Esophagus muscularis mucosa (tissue), 4 donors: Measurements from ENCODE around the gene KIF23. TPM values are rescaled to one million over a fixed set of nuclear protein-coding genes. Genes with fewer than 3 reads are reported as not detected.

ENCODE experiments used
- DNase-seq: peaks from one replicate; pipeline ENCODE4 v3.0.0-alpha.2; 2017; ENCODE audit errors: extremely low spot score
- H3K27ac ChIP-seq, 4 donors: fragments of 200-600 bp; sonication (generic); replicated peaks in 1 of 4; 1 replicate in 3 of 4; 2 replicates in 1 of 4; pipeline ENCODE4 v1.5.1; 2016 to 2019; ENCODE audit warnings: mild to moderate bottlenecking in 1 of 4
- H3K27me3 ChIP-seq, 4 donors: fragments of 200-600 bp; sonication (generic); one replicate each; pipeline versions ENCODE4 v1.5.1 to v1.6.0; 2016 to 2019
- H3K36me3 ChIP-seq, 4 donors: fragments of 200-600 bp; sonication (generic); one replicate each; pipeline ENCODE4 v1.5.1; 2016 to 2019
- H3K4me1 ChIP-seq, 4 donors: fragments of 200-600 bp; sonication (generic); one replicate each; pipeline ENCODE4 v1.5.1; 2016 to 2019
- H3K4me3 ChIP-seq, 4 donors: fragments of 200-600 bp; sonication (generic); 1 replicate in 2 of 4; 2 replicates in 2 of 4; pipeline ENCODE4 v1.5.1; 2016 to 2019; ENCODE audit warnings: mild to moderate bottlenecking in 4 of 4, moderate library complexity in 1 of 4
- H3K9me3 ChIP-seq, 4 donors: fragments of 200-600 bp; sonication (generic); 1 replicate in 3 of 4; 2 replicates in 1 of 4; pipeline ENCODE4 v1.5.1; 2016 to 2019
- EP300 ChIP-seq: sonication (generic); formaldehyde crosslinking; IDR thresholded peaks from one replicate; pipeline ENCODE4 v1.6.1; 2017; ENCODE audit warnings: antibody characterized with exemption
- POLR2A ChIP-seq: fragments of 450-650 bp; IDR thresholded peaks from one replicate; pipeline ENCODE4 v1.6.1; 2017; ENCODE audit warnings: antibody characterized with exemption, moderate library complexity, mild to moderate bottlenecking, low read depth
- POLR2AphosphoS5 ChIP-seq, 2 donors: sonication (generic); formaldehyde crosslinking; IDR thresholded peaks; one replicate each; pipeline ENCODE4 v1.6.1; 2017; ENCODE audit warnings: antibody characterized with exemption in 2 of 2
- WGBS: methylation state at CpG from one replicate; pipeline ENCODE4 v1.1.5; 2018; 5-methylcytosine and 5-hydroxymethylcytosine counted together
- intact Hi-C: fragments of 100-400 bp; cut with DNase I; formaldehyde crosslinking; loops from one replicate; pipeline ENCODE4 v1.15.1; 2023
- total RNA-seq, 4 donors: library from RNA; depleted of rRNA; stranded (reverse); fragments of >200 nt; gene quantifications; one replicate each; pipeline versions ENCODE4 v1.1.0 to v1.2.1, GENCODE V29; 2016
- TF ChIP-seq, protein P1 (sequence below), 3 experiments: fragments of 200-600 bp in 2 of 3; fragments of 450-650 bp in 1 of 3; sonication (generic) in 2 of 3; IDR thresholded peaks; one replicate each; pipeline ENCODE4 v1.5.1; 2017 to 2019; ENCODE audit warnings: antibody characterized with exemption in 3 of 3, mild to moderate bottlenecking in 2 of 3, moderate library complexity in 1 of 3

KIF23 gene
- total RNA-seq, 4 donors from 2014 or later, result 1.7 to 7.1 (median 4.9) TPM

DNA sequence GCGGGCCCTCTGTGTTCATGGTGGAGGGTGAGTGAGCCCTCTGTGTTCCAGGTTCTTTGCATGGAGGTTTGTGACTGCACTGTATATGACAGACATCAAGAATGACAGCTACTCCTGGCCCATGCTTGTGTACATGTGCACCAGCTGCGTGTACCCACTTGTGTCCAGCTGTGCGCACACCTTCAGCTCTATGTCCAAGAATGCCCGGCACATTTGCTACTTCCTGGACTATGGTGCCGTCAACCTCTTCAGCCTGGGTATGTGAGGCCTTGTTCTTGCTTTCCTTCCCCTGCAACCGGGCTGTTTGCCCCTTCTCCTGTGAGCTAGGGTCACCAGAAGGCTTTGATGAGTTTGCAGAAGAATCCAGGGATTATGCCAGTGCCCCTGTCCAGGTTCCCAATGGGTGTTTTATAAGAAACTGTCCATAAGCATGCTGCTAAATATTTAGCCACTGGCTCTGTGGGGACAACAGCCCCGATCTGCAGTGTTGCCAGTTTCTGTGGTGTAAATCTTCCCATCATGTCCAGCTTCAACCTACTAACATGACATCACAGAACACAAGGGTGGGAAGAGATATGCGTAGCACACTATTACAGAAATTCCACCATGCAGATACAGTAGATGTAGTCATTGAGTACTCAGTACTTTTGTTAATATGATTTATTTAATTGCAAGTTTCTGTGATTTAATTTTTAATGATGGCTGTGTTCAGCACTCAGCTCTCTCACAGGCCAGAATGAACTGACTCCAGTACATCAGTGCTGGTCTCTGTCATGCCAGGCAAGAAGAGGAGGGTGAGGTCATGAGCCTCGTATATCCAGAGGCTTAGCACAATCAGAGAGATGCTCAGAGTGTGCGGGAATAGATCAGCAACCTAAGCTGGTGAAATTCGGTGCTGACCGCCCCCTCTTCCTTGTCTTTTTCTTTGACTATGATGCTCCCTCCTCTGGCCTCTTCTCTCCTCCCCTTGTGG is 29.2 kb upstream of the KIF23 start:
- intact Hi-C loops, result no loop called here
- Histone ChIP-seq H3K4me1 (no peaks in the 10 kb centered on the region), H3K27me3 (peaks cover 0 to 4% (median 0%) of the 10 kb centered on the region in 4 donors), H3K27ac (no peak overlapping the region), H3K4me3 (no peak overlapping the region), H3K36me3 (no peaks in the 10 kb centered on the region), H3K9me3 (no peaks in the 10 kb centered on the region)
- no peak for TF ChIP-seq EP300
- 91% methylated on average over 12 of the region's 12 CpGs for WGBS
- DNase-seq, result no peak

DNA sequence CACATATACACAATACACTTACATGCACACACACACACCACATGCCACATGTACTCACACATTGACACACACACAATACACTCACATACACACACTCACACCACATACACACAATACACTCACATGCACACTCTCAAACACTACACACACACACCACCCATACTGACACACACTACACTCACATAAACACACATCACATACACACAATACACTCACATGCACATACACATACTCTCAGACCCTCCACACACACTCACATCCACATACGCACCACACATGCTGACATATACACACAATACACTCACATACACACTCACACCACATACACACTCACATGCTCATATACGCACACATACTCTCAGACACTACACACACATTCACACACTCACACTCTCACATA is 28.3 kb upstream of the KIF23 start:
- no peaks in the 10 kb centered on the region for H3K36me3 ChIP-seq
- no peaks in the 10 kb centered on the region for H3K4me1 ChIP-seq
- no peaks in the 10 kb centered on the region for H3K27me3 ChIP-seq
- no peaks in the 10 kb centered on the region for H3K9me3 ChIP-seq
- TF ChIP-seq POLR2AphosphoS5 (IDR thresholded peaks at IDR 0.05), result no peak
- DNase-seq, result no peak
- H3K27ac ChIP-seq, result no peak overlapping the region
- H3K4me3 ChIP-seq, result no peak overlapping the region
- 90% methylated on average over 2 of the region's 2 CpGs for WGBS
- intact Hi-C loops, result no loop called here

DNA sequence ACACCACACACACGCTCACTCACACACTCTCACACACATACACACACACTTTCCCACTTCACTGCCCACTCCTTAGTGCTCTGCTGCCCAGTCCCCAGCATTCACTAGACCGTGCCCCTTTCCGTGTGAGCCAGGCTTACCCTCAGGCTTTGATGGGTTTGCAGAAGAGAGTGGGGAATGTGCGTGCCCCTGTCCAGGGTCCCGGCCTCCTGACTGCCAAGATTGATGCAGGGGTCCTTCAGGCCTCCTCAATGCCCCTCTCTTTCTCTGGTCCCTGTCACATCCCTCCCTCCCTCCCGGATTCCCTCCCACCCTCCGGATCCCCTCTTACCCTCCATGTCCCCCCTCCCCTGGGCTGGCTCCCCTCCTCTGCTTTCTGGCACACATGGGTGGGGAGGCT is 27.9 kb upstream of the KIF23 start:
- intact Hi-C loops, result no loop called here
- Histone ChIP-seq H3K4me1 (no peaks in the 10 kb centered on the region), H3K27me3 (no peaks in the 10 kb centered on the region), H3K27ac (no peak overlapping the region), H3K9me3 (no peaks in the 10 kb centered on the region), H3K36me3 (no peaks in the 10 kb centered on the region), H3K4me3 (no peak overlapping the region)
- DNase-seq, result no peak
- TF ChIP-seq, protein P1, sequence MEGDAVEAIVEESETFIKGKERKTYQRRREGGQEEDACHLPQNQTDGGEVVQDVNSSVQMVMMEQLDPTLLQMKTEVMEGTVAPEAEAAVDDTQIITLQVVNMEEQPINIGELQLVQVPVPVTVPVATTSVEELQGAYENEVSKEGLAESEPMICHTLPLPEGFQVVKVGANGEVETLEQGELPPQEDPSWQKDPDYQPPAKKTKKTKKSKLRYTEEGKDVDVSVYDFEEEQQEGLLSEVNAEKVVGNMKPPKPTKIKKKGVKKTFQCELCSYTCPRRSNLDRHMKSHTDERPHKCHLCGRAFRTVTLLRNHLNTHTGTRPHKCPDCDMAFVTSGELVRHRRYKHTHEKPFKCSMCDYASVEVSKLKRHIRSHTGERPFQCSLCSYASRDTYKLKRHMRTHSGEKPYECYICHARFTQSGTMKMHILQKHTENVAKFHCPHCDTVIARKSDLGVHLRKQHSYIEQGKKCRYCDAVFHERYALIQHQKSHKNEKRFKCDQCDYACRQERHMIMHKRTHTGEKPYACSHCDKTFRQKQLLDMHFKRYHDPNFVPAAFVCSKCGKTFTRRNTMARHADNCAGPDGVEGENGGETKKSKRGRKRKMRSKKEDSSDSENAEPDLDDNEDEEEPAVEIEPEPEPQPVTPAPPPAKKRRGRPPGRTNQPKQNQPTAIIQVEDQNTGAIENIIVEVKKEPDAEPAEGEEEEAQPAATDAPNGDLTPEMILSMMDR (IDR thresholded peaks at IDR 0.05), result no peak
- no peak for TF ChIP-seq POLR2AphosphoS5 (IDR thresholded peaks at IDR 0.05)
- no peak for TF ChIP-seq POLR2A
- WGBS, result 81% methylated on average over 5 of the region's 7 CpGs

DNA sequence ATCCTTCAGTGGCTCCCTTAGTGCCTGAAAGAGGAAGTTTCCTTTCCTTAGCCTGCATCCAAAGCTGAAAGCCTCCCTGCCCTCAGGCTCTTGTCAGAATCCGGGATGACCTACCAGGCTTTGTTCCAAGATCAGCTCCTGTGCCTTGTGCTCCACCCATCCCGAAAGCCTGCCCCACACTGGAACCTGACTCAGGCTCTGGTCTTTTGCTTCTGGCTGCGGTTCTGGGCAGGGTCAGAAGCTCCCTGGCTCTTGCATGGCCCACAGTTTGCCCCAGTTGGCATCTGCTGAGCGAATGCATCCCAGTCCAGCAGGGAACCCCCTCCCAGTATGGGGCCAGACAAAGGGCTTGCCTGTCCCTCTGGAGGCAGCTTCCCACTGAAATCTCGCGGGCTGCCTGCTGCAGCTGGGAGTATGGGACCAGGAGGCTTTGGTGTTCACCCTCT is 25.9 kb upstream of the KIF23 start:
- intact Hi-C loops, result no loop called here
- TF ChIP-seq EP300 (no peak), POLR2A (no peak)
- TF ChIP-seq, protein P1 (IDR thresholded peaks at IDR 0.05), result no peak
- WGBS, result 47% methylated on average over 2 of the region's 6 CpGs
- DNase-seq, result no peak
- Histone ChIP-seq H3K27me3 (no peaks in the 10 kb centered on the region), H3K27ac (no peak overlapping the region), H3K4me3 (no peak overlapping the region), H3K9me3 (no peaks in the 10 kb centered on the region), H3K36me3 (no peaks in the 10 kb centered on the region), H3K4me1 (no peaks in the 10 kb centered on the region)

DNA sequence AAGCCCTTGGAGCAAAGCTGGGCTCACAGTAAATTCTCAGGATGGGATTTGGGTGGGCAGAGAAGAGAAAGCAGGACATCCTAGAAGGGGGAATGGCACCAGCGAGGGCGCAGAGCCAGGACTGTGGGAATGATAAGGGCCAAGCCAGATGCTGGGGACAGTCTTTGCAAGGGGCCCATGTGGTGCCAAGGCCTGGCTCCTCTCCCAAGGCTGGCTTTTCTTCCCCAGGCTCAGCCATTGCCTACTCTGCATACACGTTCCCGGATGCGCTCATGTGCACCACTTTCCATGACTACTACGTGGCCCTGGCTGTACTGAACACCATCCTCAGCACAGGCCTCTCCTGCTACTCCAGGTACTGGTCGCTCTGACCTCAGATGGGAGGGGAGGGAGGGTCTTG is 24.7 kb upstream of the KIF23 start:
- WGBS, result 91% methylated on average over 7 of the region's 7 CpGs
- DNase-seq, result no peak

More for the DNA sequence above, 24.7 kb upstream of the KIF23 start:
- H3K27me3 ChIP-seq, result no peaks in the 10 kb centered on the region
- TF ChIP-seq POLR2AphosphoS5 (IDR thresholded peaks at IDR 0.05) (no peak), POLR2A (no peak), EP300 (no peak)
- TF ChIP-seq, protein P1 (IDR thresholded peaks at IDR 0.05), result no peak
- peaks cover 2 to 4% (median 3%) of the 10 kb centered on the region in 4 donors for H3K4me1 ChIP-seq
- H3K4me3 ChIP-seq, result no peak overlapping the region
- intact Hi-C loops, result no loop called here
- no peak overlapping the region for H3K27ac ChIP-seq
- H3K9me3 ChIP-seq, result no peaks in the 10 kb centered on the region
- no peaks in the 10 kb centered on the region for H3K36me3 ChIP-seq
